GM18873 (cell line): ENCODE data around the gene TARBP2.
"Not testable (repeated sequence)": the region's sequence is repeated elsewhere in the genome, so short reads cannot be mapped to it uniquely, and the experiment has no call there.

Source experiments
- ATAC-seq: cut with Tn5 transposase; IDR thresholded peaks from one replicate; pipeline ENCODE4 v1.9.1; 2021; ENCODE audit warnings: mild to moderate bottlenecking, moderate library complexity, moderate number of reproducible peaks; ENCODE audit not compliant: unreplicated experiment, low FRiP score

TARBP2 gene

DNA sequence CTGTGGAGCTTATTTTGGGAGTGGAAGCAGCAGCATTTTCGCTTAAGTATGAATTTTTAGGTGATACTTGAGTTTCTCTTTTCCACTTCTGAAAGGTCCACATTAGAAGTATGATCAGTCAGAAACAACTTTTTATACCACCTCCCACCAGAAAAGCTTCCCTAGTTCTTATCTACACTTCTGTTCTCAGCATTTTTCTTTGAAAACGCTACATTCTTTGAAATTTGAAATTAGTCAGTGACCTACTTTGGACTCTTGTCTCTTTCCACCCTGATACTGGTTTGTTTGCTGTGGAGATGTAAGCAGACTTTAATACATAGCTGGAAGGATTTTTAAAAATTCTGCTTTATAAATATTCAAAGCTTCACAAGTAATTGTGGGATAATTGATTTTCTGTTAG is 27.0 kb upstream of the TARBP2 start:
- ATAC-seq = no peak

GRCh38 chr12:53474819-53475218 is 26.3 kb upstream of the TARBP2 start:
- no peak for ATAC-seq

DNA sequence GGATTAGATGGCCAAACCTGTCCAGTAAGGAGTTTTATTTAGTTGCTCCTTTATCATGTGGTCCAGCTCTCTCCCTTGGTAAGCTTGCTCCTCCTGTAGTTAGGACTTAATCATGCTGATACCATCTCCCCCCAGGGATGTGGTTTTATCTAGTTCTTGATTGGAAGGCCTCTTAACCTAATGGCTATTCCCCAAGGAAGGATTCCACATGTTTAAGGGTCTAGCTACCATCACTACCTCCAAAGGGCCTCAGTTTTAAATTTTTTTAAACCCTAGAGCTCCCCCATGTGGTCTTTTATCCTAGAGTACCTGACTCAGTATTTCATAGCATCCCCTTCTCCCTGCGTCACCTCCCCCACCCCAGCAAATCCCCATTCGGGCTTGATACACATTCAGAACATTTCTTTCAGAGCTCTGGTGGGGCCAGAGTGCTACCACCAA is 24.3 kb upstream of the TARBP2 start:
- ATAC-seq = no peak

DNA sequence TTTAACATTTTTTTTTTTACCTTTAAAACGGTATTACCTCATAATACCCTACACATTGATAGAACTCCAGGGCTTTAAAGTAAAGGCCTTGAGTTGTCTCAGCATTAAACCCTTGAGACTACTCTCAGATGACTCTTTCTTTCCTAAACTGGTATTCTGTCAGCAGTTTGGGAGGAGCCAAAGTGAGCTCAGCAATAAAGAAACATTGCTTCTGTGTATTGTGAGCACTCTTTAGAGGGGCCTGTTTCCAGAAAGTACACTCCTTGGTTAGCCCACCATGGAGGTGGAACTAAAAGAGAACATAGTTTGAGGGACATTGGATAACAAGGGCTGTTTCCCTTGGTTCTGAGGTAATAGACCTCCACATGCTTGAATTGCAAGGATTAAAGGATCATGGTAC is 22.2 kb upstream of the TARBP2 start:
- no peak for ATAC-seq

- ATAC-seq = no peak
Measured at GRCh38 chr12:53479331-53479730, 21.8 kb upstream of the TARBP2 start.

DNA sequence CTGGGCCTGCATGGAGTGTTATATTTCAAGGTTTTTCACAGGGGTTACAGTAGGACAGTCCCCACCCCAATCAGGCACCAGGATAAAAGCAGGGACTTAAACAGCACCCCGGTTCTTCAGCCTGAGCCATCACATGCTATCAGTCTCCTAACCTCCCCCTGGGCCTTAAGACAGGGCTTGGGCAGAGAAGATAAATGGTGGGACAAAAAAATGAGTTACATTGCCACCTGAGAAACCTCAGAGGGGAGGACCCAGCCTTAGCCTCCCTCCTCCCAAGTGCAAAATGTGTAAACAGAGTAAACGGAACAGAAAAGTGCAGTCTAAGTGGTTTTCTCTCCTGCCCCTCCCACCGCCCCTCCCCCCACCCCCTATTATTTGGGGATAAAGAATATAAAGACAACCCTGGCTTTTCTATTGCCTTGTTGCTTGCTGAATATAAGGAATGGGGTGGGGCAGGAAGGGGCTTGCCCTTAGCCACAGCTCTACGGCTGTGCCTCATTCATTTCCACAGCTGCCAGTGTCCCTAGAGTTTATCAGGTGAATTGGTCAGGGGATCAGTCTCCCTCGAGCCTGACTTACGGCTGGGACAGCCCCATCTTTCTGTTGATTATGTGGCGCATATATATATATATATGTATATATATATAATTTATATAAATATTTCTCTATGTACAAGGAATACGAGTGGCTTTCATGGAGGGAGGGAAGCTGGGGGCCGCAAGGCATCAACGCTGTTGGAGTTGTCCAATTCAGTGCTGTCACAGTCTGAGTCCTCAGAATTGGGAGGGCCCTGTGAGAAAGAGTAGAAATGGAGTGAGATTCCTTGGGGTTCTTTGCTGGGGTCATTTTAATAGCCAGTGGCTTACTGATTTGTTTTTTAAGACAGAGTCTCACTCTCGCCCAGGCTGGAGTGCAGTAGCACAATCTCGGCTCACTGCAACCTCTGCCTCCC is 20.3 kb upstream of the TARBP2 start:
- ATAC-seq = no peak

DNA sequence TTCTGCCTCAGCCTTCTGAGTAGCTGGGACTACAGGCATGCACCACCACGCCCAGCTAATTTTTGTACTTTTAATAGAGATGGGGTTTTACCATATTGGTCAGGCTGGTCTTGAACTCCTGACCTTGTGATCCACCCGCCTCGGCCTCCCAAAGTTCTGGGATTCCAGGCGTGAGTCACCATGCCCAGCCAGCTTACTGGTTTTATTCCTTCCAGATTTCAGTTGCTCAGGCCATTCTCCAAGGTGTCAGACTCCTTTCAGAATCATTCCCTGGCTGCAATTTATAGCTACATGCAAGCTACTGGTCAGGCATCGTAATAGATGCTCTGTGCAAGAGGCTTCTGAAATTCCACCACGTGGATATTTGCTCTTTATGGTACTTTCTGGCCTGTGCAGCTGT is 19.6 kb upstream of the TARBP2 start:
- ATAC-seq = not testable (repeated sequence)

DNA sequence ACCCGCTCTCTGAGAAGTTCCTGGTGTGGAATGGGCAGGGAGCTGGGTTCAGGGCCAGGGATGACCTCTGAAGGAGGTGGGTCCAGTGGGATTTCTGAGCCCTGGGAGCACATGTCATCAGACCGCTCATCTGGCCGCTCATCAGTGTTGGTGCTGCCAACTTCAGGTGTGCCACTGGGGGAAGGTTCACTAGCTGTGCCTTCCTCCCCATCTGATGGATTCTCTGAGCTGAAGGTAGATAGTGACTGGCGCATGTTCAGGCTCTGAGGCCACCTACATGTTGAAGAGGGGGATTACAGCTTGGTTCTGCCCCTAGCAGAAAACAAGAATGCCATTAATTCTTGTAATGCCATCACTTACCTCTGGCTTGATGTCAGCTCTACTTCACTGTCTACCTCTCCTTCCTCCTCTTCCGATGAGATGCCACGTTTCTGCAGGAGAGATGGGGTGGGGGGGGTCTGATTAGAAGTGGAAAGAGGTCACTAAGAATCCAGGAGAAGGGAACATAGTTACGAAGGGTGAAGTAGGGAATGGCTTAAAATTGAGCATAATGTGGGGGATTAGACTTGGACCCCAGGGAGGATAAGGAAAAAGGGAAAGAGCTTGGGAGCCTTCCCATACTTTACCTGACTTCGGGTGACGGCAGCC is 19.0 kb upstream of the TARBP2 start:
- no peak for ATAC-seq

- no peak for ATAC-seq
Measured at GRCh38 chr12:53482626-53483168, 18.4 kb upstream of the TARBP2 start.

- ATAC-seq = no peak
Measured at GRCh38 chr12:53483225-53483978, 17.7 kb upstream of the TARBP2 start.

DNA sequence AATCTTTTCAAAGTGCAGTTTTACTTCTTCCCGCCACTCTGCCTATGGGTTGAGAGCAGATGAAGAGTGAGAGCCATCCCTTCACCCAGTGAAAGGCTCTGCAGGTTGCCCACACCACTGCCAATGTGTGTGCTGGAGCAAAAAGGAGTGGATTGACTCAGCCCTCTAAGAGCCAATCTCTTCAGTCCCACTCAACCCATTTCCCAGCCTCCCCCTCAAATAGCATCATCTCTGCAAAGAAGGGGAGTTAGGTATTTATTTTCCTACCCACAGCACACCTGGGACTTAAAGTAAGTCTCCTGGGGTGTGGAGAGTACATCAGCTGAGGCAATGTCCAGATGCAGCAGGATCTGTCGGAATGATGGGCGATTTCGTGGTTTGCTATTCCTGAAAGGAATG is 17.1 kb upstream of the TARBP2 start:
- no peak for ATAC-seq

GRCh38 chr12:53484686-53485575 is 16.2 kb upstream of the TARBP2 start:
- no peak for ATAC-seq

GRCh38 chr12:53485955-53486735 is 14.9 kb upstream of the TARBP2 start:
- ATAC-seq = no peak

DNA sequence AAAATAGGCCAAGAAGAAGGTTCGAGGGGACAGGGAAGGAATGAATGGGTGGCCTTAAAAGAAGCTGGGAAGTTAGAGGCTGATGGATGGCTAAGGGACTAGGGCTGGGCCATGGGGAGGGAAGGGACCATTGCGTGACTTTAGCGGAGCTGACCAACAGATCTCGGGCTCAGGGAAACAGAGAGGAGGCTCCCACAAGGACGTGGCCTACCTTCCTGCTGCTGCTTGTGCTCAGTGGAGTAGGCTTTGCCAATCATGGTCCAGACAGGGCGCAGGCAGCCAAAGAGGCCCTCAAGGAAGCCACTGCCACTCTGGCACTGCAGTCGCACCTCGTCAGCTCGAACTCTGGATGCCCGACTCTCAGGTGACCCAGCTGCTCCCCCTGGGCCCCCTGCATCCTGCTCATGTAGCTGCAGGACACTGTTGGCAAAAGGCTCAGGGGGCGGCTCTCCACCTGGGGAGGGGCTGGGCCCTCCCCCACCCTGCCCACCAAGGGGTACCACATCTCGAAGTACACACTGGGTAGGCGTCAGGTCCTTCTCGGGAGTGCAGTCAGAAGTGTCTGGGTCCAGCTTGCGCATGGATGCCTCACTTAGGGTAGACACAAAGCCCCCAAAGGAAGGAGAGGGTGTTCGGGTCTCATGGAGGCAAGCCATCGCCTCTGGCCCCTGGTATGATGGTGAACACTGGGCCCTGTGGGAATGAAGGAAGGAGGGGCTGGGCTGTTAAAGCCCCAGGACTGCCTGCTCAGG is 14.2 kb upstream of the TARBP2 start:
- no peak for ATAC-seq

- no peak for ATAC-seq
Measured at GRCh38 chr12:53489242-53489864, 11.7 kb upstream of the TARBP2 start.

DNA sequence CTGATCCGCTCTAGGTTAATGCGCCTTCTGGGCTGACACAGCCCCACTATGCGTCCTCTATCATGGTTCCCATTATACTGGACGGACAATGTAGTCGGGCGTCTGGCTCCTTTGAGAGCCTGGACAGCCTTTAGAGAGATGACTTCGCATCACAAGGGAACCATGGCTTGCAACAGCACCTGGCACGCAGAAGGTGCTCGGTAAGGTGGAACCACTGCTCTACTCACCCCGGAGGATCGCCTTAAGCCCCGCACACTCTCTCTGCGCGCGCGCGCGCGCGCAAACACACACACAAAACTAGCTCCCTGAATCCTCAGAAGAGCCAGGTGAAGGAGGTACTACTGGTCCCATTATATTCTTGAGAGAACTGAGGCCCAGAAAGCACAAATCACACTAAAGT is 8.9 kb upstream of the TARBP2 start:
- no peak for ATAC-seq

- ATAC-seq = no peak
Measured at GRCh38 chr12:53492830-53493609, 8.1 kb upstream of the TARBP2 start.
